Gastrocnemius medialis (tissue), 4 donors: ENCODE measurements around the gene ZP4.

Experiments
- CTCF ChIP-seq, 5 experiments: fragments of 450-650 bp in 3 of 5; fragments of 200-600 bp in 2 of 5; sonication (generic) in 2 of 5; IDR thresholded peaks in 4 of 5; conservative IDR thresholded peaks in 1 of 5; 1 replicate in 4 of 5; 2 replicates in 1 of 5; pipeline ENCODE4 v1.5.1; 2016 to 2019; ENCODE audit warnings: antibody characterized with exemption in 5 of 5, mild to moderate bottlenecking in 3 of 5, moderate library complexity in 3 of 5
- POLR2A ChIP-seq, 2 donors: fragments of 450-650 bp; IDR thresholded peaks; one replicate each; pipeline ENCODE4 v1.6.1; 2017; ENCODE audit warnings: antibody characterized with exemption in 2 of 2, mild to moderate bottlenecking in 2 of 2, moderate library complexity in 2 of 2

- TF ChIP-seq CTCF (IDR thresholded peaks at IDR 0.05 in 4 of 5, conservative IDR thresholded peaks at IDR 0.05 in 1 of 5) (no peak), POLR2A (IDR thresholded peaks at IDR 0.05) (no peak)
These were observed 28.8 kb downstream of the ZP4 start for GRCh38 chr1:237861944-237862343.
